Colon (tissue), 2 donors: ENCODE data around the gene PALLD.

Experiments
- FAIRE-seq: peaks from 2 replicates; lab custom pipeline; 2012; peaks lifted over from hg19 to GRCh38; lab: Jason Lieb, UNC
- donor health status: control.
- donor health status: control.

PALLD gene

DNA sequence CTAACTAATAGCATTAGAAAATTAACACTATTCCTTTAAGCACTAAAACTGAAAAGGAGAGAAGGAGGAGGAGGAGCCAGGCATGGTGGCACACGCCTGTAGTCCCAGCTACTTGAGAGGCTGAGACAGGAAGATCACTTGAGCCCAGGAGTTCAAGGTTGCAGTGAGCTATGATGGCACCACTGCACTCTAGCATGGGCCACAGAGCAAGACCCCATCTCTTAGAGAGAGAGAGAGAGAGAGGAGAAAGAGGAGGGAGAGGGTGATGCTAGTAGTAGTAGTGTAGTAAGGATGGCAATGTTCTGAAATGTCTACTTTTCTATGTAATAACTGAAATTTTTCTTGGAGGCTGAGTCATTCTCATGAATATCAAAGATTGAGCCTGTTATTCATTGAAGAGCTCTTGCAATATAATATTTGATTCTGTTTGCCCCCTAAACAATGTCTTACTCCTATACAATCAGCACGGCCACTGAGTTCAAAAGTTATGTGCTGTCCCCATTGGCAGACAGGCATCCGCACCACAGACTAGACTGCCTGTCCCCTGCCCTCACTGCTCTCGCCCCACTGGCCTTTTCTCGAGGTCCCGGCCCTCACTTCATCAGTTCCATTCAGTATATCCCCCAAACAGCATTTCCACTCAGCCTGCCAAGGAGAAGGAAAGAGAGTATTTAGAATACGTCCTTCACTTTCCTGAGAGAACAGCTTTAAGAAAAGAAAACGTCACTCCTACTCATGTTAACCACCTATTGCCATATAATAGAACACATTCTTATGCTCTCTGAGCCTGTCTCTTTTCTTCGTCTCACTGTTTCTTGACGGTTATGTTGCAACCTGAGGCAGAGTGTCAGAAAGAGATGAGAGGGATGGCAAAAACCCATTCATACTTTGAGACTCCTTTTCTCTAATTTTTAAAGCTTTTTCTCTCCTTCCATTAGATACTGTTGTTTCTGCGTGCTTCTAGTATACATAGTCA, 238.1 kb downstream of the PALLD start:
- FAIRE-seq: no peak

DNA sequence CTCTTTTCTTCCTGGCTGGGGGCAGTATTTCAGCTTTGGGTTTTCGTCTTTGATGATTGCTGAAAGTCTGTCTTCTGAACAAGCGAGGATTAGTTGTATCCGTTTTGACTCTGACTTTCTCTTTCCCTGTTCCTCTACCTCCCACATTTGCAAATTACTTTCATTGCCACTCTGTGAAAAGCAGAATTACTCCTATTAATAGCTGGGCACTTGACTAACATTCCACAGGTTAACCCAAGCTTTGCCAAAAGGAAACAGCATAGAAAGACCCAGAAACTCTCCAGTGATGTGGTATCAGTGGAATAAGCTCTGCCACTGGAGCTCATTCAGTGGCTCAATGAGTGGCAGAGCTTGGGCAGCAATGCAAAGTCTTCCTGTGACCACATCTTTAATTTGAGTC, 238.9 kb downstream of the PALLD start:
- FAIRE-seq: no peak

DNA sequence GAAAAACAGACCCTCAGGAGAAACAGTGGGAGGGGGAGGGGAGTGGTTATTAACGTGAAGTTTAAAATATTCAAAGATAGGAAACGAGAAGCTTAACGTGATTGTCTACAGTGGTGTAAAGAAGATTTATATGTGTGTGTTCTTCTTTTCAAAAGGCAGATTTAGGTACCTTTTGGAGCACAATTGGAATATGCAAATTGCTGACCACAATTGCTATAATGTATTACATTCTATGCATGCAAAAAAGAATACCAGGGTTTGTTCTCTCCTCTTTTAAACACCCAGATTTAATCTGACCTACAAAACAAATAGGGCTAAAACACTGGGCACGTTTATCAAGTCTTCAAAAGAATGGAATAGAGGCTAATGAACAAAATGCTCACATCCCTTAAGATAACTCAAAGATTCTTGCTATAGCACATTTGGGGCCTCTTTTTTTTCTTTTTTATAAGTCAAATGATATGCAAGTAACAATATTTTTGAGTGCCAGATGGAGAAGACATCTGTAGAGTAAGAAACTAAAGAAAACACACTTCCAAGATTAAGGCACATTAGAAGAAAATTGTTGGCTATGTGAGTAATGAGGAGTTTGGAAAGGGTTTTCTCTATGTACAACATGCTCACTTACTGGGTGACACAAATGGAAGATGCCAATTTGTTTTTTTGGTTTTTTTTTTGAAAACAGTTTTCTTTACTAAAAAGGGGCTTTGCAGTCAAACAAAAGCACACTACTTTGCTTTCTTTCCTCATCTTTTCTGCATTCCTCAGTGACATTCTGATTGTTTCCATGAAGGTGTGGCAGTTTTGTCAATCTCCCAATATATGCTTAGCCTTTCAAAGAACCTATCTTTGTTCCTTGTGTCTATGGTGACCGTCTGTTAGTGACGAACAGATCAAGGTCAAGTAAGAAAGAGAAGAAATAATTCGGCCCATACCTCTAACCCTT, 240.3 kb downstream of the PALLD start:
- no peak for FAIRE-seq

DNA sequence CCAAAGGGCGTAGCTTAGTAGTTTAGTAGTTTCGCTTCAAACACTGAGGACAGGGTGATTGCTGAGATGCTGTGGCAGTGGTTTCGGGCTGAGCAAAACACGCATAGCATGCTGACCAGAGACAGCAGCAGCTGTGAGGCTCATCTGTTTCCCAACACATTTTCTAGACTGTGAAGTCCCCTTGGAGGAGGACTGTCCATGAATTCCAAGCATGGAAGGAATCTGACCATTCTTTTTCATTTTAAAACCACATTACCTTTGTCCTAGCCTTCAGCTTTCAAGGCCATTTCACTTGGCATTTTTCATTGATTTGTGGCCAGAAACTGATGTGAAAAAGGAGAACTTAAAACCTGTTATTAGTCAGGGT, 240.9 kb downstream of the PALLD start:
- no peak for FAIRE-seq

DNA sequence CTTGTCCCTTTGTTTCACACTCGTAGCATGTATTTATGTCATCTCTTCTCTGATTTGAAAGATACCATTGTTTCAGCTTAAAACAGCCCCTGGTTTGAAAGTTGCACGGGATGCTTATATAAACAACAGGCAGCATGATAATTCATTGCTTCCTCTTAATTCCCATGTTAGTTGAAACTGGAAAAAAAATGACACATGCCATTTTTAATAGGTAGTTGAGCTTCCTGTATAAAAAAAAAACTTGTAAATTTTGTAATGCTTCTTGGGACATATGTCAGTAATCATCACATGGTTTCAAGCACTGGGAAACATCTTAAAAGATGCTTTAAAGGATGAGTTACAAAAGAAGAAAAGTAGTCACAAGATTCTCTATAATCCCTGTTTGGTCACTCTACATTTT, 243.0 kb downstream of the PALLD start:
- no peak for FAIRE-seq

DNA sequence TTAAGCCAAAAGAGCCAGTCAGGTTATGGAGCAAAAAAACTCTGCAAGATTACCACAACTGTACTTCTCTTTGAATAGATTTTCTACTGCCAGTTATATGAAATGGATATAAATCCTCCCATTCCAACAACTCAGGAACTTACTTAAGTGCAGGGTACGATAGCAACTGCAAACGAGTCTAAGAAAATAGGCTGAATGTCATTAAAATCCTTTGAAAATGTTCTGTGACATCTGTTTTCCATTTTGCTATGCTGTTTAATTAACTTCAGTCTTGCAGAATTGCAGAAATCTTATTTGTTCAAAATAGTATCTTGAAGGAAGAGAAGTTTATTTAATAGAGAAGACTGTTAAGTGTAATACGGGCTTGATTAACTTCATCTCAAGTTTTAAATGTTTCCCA, 243.8 kb downstream of the PALLD start:
- FAIRE-seq: no peak

DNA sequence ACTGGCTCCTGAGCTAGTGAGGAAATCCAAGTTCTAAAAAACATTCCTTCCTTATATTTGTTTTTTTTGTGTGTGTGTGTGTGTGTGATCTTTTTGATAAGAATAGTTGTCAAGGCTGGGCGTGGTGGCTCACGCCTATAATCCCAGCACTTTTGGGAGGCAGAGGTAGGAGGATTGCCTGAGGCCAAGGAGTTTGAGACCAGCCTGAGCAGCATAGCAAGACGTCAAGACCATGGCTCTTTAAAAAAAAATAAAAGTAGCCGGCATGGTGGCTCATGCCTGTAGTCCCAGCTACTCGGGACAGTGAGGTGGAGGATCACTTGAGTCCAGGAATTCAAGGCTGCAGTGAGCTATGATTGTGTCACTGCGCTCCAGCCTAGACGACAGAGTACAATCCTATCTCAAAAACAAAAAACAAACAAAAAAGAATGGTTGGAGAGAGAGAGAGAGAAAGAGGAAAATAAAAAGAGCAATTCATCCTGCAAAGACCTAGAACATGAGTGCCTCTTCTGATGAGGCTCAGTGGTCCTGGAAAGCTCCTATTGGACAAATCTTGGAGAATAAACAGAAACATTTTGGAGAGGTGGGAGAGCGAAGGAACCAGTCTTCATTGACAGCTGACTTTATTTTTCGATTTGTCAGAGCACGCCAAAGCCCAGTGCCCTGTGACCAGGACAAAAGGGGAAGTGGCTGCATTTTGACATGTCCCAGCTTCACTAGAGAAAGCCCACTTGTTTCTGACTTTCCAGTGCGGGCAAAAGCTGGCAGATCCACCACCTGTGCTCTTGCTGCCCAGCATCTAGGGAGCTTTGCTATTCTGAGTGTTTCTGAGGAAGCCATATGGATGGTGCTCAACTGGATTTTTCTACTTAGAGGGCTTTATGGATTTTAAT, 244.7 kb downstream of the PALLD start:
- no peak for FAIRE-seq

DNA sequence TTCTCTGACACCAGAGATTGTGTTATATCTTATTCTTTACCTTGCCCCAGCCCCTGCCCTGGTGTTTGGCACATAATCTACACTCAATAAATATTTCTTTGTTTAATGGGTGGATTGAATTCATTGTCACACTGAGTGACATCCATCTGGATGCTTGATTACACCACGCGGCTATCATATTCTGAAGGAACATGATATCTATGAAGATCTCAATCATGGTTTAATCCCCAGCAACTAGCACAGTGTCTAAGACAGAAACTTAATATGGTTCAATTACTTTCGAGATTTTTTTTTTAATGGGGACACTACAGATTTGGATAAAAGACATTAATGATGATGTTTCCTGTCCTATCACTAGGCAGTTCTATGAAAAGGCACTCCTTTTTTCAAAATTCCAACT, 246.3 kb downstream of the PALLD start:
- FAIRE-seq: no peak

DNA sequence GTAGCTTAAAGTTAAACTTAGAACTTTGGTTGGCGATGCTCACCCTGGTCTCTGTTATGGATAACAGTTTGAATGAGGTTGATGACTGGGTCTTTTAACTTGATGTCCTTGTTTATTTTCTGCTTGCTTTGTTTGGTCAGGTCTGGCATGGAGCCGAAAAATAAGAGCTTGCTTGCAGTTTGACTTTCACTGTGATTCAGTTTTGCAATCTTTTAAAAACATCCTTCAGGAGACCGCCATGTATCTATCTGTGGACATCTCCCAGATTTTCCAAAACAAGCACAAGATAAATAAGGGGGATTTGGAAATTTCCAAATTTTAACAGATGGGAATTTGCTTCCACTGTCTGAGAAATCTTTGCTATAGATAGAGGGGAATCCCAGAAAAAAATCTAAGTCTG, 246.7 kb downstream of the PALLD start:
- FAIRE-seq: no peak

DNA sequence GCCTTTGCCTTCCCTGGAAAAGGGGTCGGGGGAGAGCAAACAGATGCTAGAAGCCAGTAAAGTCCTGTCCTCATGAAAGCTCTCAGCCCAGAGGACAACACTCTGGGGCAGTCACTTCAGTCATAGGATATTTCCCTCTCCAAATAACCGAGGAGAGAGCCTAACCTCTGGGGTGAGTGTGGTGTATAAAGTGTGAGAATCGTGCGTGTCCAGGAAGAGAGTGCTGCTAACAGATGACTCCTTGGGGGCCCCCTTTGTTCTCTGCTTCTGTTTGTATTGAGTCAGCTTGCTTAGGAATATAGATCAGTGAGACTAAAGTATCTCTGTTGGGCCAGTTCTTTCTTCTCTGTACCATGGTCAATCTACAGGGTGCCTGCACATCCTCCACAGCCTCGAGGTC, 247.2 kb downstream of the PALLD start:
- FAIRE-seq: no peak

DNA sequence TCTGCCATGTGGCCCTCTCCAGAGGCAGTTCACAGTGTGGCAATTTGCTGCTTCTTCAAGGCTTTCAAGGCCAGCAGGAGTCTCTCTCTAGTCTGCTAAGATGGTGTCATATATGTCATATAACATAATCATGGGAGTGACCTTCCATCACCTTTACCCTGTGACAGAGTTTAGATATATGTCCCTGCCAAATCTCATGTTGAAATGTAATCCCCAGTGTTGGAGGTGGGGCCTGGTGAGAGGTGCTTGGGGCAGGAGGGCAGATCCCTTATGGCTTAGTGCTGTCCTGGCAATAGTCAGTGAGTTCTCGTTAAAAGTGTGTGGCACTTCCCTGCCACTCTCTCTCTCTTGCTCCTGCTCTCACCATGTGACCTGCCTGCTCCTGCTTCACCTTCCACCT, 252.0 kb downstream of the PALLD start:
- FAIRE-seq: no peak

DNA sequence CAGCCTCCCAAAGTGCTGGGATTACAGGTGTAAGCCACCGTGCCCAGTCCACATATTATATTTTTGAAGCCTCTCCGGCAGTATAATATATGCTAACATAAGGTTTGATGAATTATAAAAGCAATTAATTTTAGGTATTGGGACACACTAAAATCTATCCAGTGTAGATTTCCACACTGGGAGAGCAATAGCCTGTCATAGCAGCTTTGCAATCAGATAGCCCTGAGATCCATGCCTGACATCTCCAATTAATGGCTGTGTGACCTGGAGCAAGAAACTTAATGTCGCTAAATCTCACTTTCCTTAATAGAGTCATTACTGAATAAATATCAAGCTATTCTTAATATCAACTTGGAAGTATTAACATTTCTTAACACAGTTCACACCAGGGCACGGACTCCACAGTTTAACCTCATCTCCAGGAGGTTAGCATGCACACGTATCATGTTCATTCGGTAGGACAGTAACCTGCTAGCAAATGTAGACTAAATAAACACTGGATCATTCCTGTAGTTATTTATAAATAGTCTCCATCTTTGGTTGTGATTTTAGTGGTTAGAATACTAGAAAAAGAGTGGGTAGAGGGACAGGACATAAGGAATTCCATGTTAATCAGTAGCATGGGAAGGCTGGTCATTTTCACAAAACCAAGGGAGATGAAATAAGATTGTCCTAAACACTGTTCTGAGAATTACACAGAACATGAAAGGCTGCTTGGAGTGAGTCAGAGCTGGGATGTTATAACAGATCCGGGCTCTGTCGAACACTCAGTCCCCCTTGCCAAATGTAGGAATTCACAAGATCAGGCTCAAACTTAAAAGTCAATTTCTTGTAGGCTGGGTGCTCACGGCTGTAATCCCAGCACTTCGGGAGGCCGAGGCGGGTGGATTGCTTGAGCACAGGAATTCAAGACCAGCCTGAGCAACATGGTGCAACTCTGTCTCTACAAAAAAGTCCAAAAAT, 254.7 kb downstream of the PALLD start:
- FAIRE-seq: no peak

DNA sequence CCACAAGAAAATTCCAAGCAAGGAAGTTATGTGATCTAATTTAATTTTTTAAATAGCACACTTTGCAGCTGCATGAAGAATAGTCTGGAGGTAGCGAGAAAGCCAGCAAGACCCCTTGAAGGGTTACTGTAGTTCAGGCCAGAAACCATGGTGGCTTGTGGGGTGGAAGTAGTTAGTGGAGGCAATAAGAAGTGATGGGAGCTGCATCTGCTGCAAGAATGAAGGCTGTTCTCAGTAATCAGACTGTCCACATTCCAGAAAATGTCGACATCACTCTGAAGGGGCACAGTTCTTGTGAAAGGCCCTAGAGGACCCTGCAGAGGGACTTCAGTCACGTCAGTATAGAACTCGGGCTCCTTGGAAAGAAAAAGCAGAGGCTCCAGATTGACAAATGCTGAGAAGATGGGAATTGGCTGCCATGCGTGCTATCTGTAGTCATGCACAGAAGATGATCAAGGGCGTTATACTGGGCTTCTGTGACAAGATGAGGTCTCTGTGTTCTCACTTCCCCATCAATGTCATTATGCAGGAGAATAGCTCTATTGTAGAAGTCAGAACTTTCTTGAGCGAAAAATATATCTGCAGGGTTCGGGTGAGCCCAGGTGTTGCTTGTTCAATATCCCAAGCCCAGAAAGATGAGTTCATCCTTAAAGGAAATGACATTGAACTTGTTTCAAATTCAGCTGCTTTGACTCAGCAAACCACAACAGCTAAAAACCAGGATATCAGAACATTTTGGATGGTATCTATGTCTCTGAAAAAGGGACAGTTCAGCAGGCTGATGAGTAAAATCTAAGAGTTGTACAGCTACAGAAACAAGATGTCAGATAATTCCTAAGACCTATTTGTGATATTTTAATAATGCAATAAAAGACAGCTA, 259.0 kb downstream of the PALLD start:
- FAIRE-seq: no peak

DNA sequence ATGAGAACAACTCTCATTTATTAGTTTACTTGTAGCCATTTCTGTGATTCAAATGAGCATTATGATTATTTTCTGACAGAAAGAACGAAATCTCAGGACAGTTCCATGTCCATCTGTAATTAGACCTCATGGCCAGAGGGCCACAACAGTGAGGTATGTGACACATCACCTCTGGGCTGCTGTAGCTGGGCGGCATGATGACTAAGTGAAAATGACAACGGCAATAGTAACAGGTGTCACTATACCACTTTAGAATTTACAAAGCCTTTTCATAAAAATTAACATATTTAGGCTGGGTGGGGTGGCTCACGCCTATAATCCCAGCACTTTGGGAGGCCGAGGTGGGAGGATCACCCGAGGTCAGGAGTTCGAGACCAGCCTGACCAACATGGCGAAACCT, 260.6 kb downstream of the PALLD start:
- FAIRE-seq: no peak

DNA sequence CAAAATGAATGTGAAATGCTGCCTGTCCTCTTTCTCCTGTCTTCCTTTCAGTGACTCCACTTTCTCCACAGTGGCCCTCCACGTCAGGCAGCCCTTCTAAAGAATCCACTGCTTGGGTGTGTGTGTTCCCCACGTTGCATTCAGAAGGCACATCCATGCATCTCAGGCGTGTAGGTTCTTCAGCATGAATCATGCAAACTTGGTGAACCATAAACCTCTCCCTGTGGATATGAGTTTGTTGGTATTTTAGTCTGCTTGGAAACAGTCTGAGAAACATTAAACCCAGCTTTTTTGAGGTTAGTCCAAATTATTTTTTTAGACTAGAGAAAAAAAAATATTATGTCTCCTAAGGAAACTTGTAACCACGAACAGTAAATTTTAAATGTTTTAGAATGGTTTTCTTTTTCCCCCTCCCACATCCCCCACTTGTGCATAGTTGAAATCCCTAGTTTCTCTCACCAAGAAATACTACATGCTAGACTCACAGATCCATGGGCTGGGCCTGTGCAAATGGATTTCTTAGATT, 261.6 kb downstream of the PALLD start:
- FAIRE-seq: no peak

DNA sequence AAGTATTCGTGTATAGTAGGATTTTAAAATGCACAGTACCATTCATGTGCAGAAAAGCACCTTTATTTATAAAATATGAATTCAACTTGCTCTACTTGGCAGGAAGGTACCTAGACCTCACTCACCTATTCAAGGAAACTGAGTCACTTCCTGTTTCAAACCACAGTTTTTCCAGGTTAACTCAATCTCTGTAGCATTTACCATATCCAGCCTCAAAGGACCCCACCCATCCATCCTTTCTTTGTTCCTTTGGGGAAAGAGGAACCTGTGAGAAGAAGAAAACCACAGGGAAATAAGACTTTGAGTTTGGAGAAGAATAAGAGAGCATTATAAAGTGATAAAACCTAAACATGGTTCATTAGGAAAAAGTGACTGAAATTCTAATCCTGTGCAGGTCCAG, 262.5 kb downstream of the PALLD start:
- no peak for FAIRE-seq

DNA sequence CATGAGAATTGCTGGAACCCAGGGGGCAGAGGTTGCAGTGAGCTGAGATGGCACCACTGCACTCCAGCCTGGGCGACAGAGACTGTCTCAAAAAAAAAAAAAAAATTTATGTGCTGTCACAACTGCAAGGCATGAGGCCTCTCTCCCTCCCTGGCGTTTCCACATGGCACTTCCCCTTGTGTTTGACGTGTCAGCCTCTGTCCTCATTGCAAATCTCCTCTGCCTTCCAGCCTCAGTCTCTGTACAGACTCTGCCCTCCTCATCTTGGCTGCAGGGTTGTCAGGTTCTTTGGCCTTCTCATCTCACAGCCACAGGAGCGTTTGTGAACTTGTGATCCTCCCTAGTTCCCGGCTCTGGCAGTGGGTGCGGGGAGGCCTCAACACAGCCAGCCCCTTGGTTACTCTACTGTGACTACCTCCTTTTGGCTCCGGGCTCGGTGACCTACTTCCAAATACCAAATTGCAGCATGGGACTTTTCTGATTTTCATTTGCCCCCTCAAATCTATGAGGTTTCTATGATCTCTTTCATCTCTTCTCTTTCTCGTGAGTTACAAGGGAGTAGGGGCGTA, 263.2 kb downstream of the PALLD start:
- no peak for FAIRE-seq

DNA sequence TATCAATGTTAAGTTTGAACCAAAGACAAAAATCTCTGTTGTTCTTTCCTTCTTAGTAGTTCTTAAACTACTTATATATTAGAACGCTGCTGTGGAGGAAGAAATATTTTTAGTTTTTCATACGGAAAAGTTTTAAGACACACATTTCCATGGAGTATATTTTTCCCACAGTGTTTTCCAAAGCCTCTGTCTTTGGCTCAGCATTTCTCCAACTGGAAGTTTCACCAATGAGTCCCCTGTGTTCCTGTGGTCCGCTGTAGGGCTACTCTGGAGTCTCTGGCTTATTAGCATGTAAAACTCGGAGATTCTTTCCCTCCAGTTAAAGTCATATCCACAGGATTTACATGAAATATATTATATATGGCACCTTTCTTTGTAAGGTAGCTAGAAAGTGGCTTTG, 264.2 kb downstream of the PALLD start:
- FAIRE-seq: no peak

DNA sequence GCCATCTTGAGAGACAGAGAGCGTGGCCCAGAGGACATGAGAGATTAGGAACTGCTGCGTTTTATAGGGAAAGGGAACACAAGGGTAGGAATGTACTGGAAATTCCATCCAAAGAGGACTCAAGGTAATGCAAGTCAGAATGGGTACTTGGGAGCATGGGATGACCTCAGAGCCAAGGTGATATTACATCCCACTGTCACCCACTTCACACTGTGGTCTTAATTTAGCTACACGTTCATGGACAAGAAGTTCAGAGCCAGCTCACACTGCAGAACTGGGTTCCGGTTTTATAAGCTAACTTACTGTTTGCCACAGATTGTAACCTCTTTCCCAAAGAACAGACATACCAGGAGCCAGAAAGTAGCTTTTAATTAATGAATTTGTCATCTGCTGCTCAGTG, 268.5 kb downstream of the PALLD start:
- no peak for FAIRE-seq
